H9 (cell line): Measurements from ENCODE around the gene CHD9. TPM values are rescaled to one million over a fixed set of nuclear protein-coding genes. Genes with fewer than 3 reads are reported as not detected.

Source experiments
- DNase-seq: peaks from one replicate; pipeline ENCODE4 v3.0.0-alpha.2; 2017
- H2AFZ ChIP-seq: one replicate; pipeline ENCODE4 v1.6.1; 2013; ENCODE audit warnings: mild to moderate bottlenecking, low read length, control low read depth, moderate library complexity
- H2AK5ac ChIP-seq: 2 replicates; pipeline ENCODE4 v1.6.1; 2013; ENCODE audit warnings: low read length, control low read depth, mixed read lengths; ENCODE audit not compliant: insufficient read length
- H2BK120ac ChIP-seq: one replicate; pipeline ENCODE4 v1.6.1; 2013; ENCODE audit warnings: low read depth, mild to moderate bottlenecking, low read length, control low read depth, inconsistent platforms; ENCODE audit not compliant: poor library complexity, severe bottlenecking
- H2BK12ac ChIP-seq: 2 replicates; pipeline ENCODE4 v1.6.1; 2013; ENCODE audit warnings: low read length, control low read depth, mixed read lengths, low read depth; ENCODE audit not compliant: insufficient read length
- H2BK15ac ChIP-seq: 2 replicates; pipeline ENCODE4 v1.6.1; 2013; ENCODE audit warnings: low read depth, low read length, control low read depth
- H2BK20ac ChIP-seq: one replicate; pipeline ENCODE4 v1.6.1; 2013; ENCODE audit warnings: low read depth, mild to moderate bottlenecking, low read length, control low read depth, inconsistent platforms; ENCODE audit not compliant: poor library complexity, severe bottlenecking
- H2BK5ac ChIP-seq: 2 replicates; pipeline ENCODE4 v1.6.1; 2013; ENCODE audit warnings: low read length, control low read depth, mixed read lengths; ENCODE audit not compliant: insufficient read length
- H3K14ac ChIP-seq: 2 replicates; pipeline ENCODE4 v1.6.1; 2013; ENCODE audit warnings: low read length, control low read depth; ENCODE audit not compliant: insufficient read depth
- H3K18ac ChIP-seq: 2 replicates; pipeline ENCODE4 v1.6.1; 2013; ENCODE audit warnings: low read depth, mild to moderate bottlenecking, mixed read lengths, low read length, control low read depth; ENCODE audit not compliant: insufficient read length
- H3K23ac ChIP-seq: 2 replicates; pipeline ENCODE4 v1.6.1; 2013; ENCODE audit warnings: low read length, control low read depth, mixed read lengths, low read depth; ENCODE audit not compliant: insufficient read length
- H3K23me2 ChIP-seq: 2 replicates; pipeline ENCODE4 v1.6.1; 2013; ENCODE audit warnings: low read depth, mild to moderate bottlenecking, mixed read lengths, low read length, control low read depth; ENCODE audit not compliant: insufficient read length, poor library complexity, severe bottlenecking
- H3K27ac ChIP-seq: 2 replicates; pipeline ENCODE4 v1.5.1; 2013; ENCODE audit warnings: low read length, control low read depth, mixed read lengths, low read depth; ENCODE audit not compliant: insufficient read length
- H3K27me3 ChIP-seq: 2 replicates; pipeline ENCODE4 v1.6.1; 2013; ENCODE audit warnings: low read length, control low read depth, inconsistent platforms; ENCODE audit not compliant: insufficient read depth
- H3K4ac ChIP-seq: 2 replicates; pipeline ENCODE4 v1.6.1; 2013; ENCODE audit warnings: low read depth, mild to moderate bottlenecking, control low read depth, inconsistent platforms, low read length, moderate library complexity
- H3K4me1 ChIP-seq: 2 replicates; pipeline ENCODE4 v1.6.1; 2013; ENCODE audit warnings: low read length, control low read depth, inconsistent platforms; ENCODE audit not compliant: insufficient read depth
- H3K4me2 ChIP-seq: 2 replicates; pipeline ENCODE4 v1.6.1; 2013; ENCODE audit warnings: low read length, control low read depth, mixed read lengths; ENCODE audit not compliant: insufficient read length, insufficient read depth
- H3K56ac ChIP-seq: 2 replicates; pipeline ENCODE4 v1.6.1; 2013; ENCODE audit warnings: low read depth, mild to moderate bottlenecking, mixed read lengths, low read length, control low read depth; ENCODE audit not compliant: insufficient read length
- H3K79me1 ChIP-seq: 2 replicates; pipeline ENCODE4 v1.6.1; 2013; ENCODE audit warnings: low read depth, mild to moderate bottlenecking, moderate library complexity, low read length, control low read depth, inconsistent platforms; ENCODE audit not compliant: insufficient read depth, poor library complexity, severe bottlenecking
- H3K79me2 ChIP-seq: 2 replicates; pipeline ENCODE4 v1.6.1; 2013; ENCODE audit warnings: low read length, control low read depth, inconsistent platforms; ENCODE audit not compliant: insufficient read depth
- H3K9ac ChIP-seq: 2 replicates; pipeline ENCODE4 v1.6.1; 2013; ENCODE audit warnings: low read length, control low read depth, mixed read lengths; ENCODE audit not compliant: insufficient read length; ENCODE audit errors: extremely low read depth
- H3K9me3 ChIP-seq: one replicate; pipeline ENCODE4 v1.6.1; 2013; ENCODE audit warnings: low read depth, low read length, inconsistent platforms; ENCODE audit not compliant: control insufficient read depth
- H3T11ph ChIP-seq: one replicate; pipeline ENCODE4 v1.6.1; 2013; ENCODE audit warnings: mild to moderate bottlenecking, low read length, control low read depth, inconsistent platforms
- H4K20me1 ChIP-seq: one replicate; pipeline ENCODE4 v1.6.1; 2013; ENCODE audit not compliant: control insufficient read depth, insufficient read length, insufficient read depth
- H4K5ac ChIP-seq: 2 replicates; pipeline ENCODE4 v1.6.1; 2013; ENCODE audit warnings: low read depth, mild to moderate bottlenecking, mixed read lengths, low read length, control low read depth; ENCODE audit not compliant: insufficient read length
- H4K8ac ChIP-seq: replicated peaks from 2 replicates; pipeline ENCODE4 v1.6.1; 2013; ENCODE audit warnings: low read length, control low read depth, mixed read lengths, low read depth; ENCODE audit not compliant: insufficient read length
- H4K91ac ChIP-seq: 2 replicates; pipeline ENCODE4 v1.6.1; 2013; ENCODE audit warnings: low read depth, mild to moderate bottlenecking, moderate library complexity, mixed read lengths, low read length, control low read depth; ENCODE audit not compliant: insufficient read length
- H3K27ac Mint-ChIP-seq, 3 experiments: 2 replicates in 2 of 3; 3 replicates in 1 of 3; pipeline ENCODE4 v1.8.0; 2020 to 2021; ENCODE audit warnings: mixed read lengths in 3 of 3, mild to moderate bottlenecking in 1 of 3, moderate library complexity in 1 of 3
- H3K27me3 Mint-ChIP-seq: 2 replicates; pipeline ENCODE4 v1.8.0; 2021; ENCODE audit warnings: low read depth, mild to moderate bottlenecking, moderate library complexity, mixed read lengths
- H3K36me3 Mint-ChIP-seq, 3 experiments: 2 replicates in 2 of 3; 3 replicates in 1 of 3; pipeline ENCODE4 v1.8.0; 2020 to 2021; ENCODE audit warnings: low read depth in 3 of 3, mixed read lengths in 3 of 3; ENCODE audit not compliant: insufficient read depth in 1 of 3
- H3K4me1 Mint-ChIP-seq, 2 experiments: 2 replicates each; pipeline ENCODE4 v1.8.0; 2020; ENCODE audit warnings: mixed read lengths in 2 of 2
- H3K4me3 Mint-ChIP-seq, 2 experiments: 2 replicates in 1 of 2; 3 replicates in 1 of 2; pipeline ENCODE4 v1.8.0; 2020 to 2021; ENCODE audit warnings: mild to moderate bottlenecking in 2 of 2, mixed read lengths in 2 of 2, moderate library complexity in 1 of 2
- H3K9me3 Mint-ChIP-seq, 2 experiments: 2 replicates in 1 of 2; 3 replicates in 1 of 2; pipeline ENCODE4 v1.8.0; 2020; ENCODE audit warnings: mild to moderate bottlenecking in 2 of 2, mixed read lengths in 2 of 2, moderate library complexity in 1 of 2
- total RNA-seq: library from RNA; stranded (reverse); gene quantifications from 2 replicates; pipeline ENCODE4 v1.2.1, GENCODE V29; 2021
- TF ChIP-seq, protein P1 (sequence below): fragments of 200-600 bp; sonication (generic); conservative IDR thresholded peaks from 3 replicates; pipeline ENCODE4 v1.8.0; 2021; ENCODE audit warnings: antibody characterized with exemption, mild to moderate bottlenecking

Gene CHD9
- total RNA-seq, 1 experiment from 2014 or later, result 46.2 TPM

GRCh38 chr16:53166099-53166498, 111.3 kb downstream of the CHD9 start:
- Histone ChIP-seq H2AFZ (no peak overlapping the region), H3K18ac (no peak overlapping the region), H3K23ac (no peak overlapping the region), H3K27ac (no peak overlapping the region), H2BK5ac (no peak overlapping the region), H2BK120ac (no peak overlapping the region), H4K91ac (no peak overlapping the region), H3K27me3 (no peaks in the 10 kb centered on the region), H3T11ph (no peak overlapping the region), H2BK12ac (no peak overlapping the region), H4K8ac (no peak overlapping the region), H2BK20ac (no peak overlapping the region), H2AK5ac (no peak overlapping the region), H3K4me1 (no peaks in the 10 kb centered on the region), H3K23me2 (no peaks in the 10 kb centered on the region), H3K56ac (no peak overlapping the region), H3K4ac (no peak overlapping the region), H3K14ac (no peak overlapping the region), H2BK15ac (no peak overlapping the region), H3K79me2 (no peaks in the 10 kb centered on the region), H3K4me2 (no peak overlapping the region), H4K20me1 (no peaks in the 10 kb centered on the region), H3K9ac (no peak overlapping the region), H4K5ac (no peak overlapping the region), H3K9me3 (no peaks in the 10 kb centered on the region), H3K79me1 (no peaks in the 10 kb centered on the region)
- Mint-ChIP-seq H3K27me3 (no peaks in the 10 kb centered on the region), H3K4me1 (peaks cover 0 to 2% of the 10 kb centered on the region in 2 experiments; a peak in 1 of 4 replicates), H3K9me3 (no peaks in the 10 kb centered on the region), H3K36me3 (peaks cover 0 to 2% (median 0%) of the 10 kb centered on the region in 3 experiments; a peak in 2 of 7 replicates), H3K4me3 (no peak overlapping the region), H3K27ac (no peak overlapping the region; a peak in 1 of 7 replicates)
- DNase-seq, result no peak
- TF ChIP-seq, protein P1, sequence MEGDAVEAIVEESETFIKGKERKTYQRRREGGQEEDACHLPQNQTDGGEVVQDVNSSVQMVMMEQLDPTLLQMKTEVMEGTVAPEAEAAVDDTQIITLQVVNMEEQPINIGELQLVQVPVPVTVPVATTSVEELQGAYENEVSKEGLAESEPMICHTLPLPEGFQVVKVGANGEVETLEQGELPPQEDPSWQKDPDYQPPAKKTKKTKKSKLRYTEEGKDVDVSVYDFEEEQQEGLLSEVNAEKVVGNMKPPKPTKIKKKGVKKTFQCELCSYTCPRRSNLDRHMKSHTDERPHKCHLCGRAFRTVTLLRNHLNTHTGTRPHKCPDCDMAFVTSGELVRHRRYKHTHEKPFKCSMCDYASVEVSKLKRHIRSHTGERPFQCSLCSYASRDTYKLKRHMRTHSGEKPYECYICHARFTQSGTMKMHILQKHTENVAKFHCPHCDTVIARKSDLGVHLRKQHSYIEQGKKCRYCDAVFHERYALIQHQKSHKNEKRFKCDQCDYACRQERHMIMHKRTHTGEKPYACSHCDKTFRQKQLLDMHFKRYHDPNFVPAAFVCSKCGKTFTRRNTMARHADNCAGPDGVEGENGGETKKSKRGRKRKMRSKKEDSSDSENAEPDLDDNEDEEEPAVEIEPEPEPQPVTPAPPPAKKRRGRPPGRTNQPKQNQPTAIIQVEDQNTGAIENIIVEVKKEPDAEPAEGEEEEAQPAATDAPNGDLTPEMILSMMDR, result no peak
